SK-N-MC (cell line): ENCODE results near the gene HECTD3.

ENCODE experiments used
- EZH2 ChIP-seq: fragments of 200-600 bp; sonication (generic); IDR thresholded peaks from one replicate; pipeline ENCODE4 v1.6.1; 2017; ENCODE audit warnings: antibody characterized with exemption
- FOXP2 ChIP-seq: optimal IDR thresholded peaks from 2 replicates; pipeline ENCODE3; 2011; ENCODE audit warnings: mild to moderate bottlenecking, moderate library complexity; ENCODE audit not compliant: insufficient read depth; ENCODE audit errors: extremely low read length, control extremely low read depth
- POLR2AphosphoS5 ChIP-seq: IDR thresholded peaks from 2 replicates; pipeline ENCODE4 v1.6.1; 2012; ENCODE audit warnings: mild to moderate bottlenecking, low read depth, low read length, borderline replicate concordance

GRCh38 chr1:45059829-45060228 is 48.7 kb upstream of the HECTD3 start:
- TF ChIP-seq EZH2 (no peak), POLR2AphosphoS5 (no peak), FOXP2 (no peak)
